ENCODE results near the gene ITPR3.

The ITPR3 gene

GRCh38 chr6:33742837-33743236, 121.7 kb downstream of the ITPR3 start:
- DNase-seq: no peak

GRCh38 chr6:33744001-33744848, 123.1 kb downstream of the ITPR3 start:
- peak; percentile 36 to 86 for DNase-seq

GRCh38 chr6:33744895-33745546, 123.9 kb downstream of the ITPR3 start:
- DNase-seq: no peak

GRCh38 chr6:33745548-33745947, 124.4 kb downstream of the ITPR3 start:
- DNase-seq: no peak
